H1 (cell line): ENCODE results near the gene TOB1. TPM values are rescaled to one million over a fixed set of nuclear protein-coding genes. Genes with fewer than 3 reads are reported as not detected.

Experiments
- EZH2 ChIP-seq: fragments of 200-600 bp; sonication (generic); IDR thresholded peaks from 2 replicates; pipeline ENCODE4 v1.7.1; 2012; ENCODE audit warnings: low read depth, mild to moderate bottlenecking, moderate library complexity, low read length, inconsistent platforms; ENCODE audit not compliant: severe bottlenecking
- FOSL1 ChIP-seq: IDR thresholded peaks from 2 replicates; pipeline ENCODE4 v1.6.1; 2011; ENCODE audit warnings: mild to moderate bottlenecking, low read depth, low read length, moderate library complexity; ENCODE audit not compliant: insufficient read depth
- JUN ChIP-seq: IDR thresholded peaks from 2 replicates; pipeline ENCODE4 v1.6.1; 2011; ENCODE audit warnings: low read depth, mild to moderate bottlenecking, improper control_type of control experiment, low read length
- RNF2 ChIP-seq: fragments of 200-900, 300-1000 bp; sonication (generic); IDR thresholded peaks from 2 replicates; pipeline ENCODE4 v1.7.1; 2016; ENCODE audit warnings: borderline replicate concordance, low read depth, mild to moderate bottlenecking, antibody characterized with exemption, low read length; ENCODE audit not compliant: poor library complexity, severe bottlenecking; ENCODE audit errors: missing control alignments
- polyA plus RNA-seq, 7 experiments: library from polyadenylated mRNA; depleted of rRNA in 3 of 7; stranded (reverse) in 5 of 7; unstranded in 2 of 7; fragments of >200 nt in 5 of 7; fragments of 200-250 nt in 2 of 7; gene quantifications; 1 replicate in 5 of 7; 2 replicates in 1 of 7; 4 replicates in 1 of 7; pipeline versions ENCODE4 v1.2.1 to v1.2.3, GENCODE V29; 2011 to 2013; ENCODE audit warnings: missing spikeins in 2 of 7, mixed read lengths in 2 of 7
- total RNA-seq: library from RNA; stranded (reverse); fragmentation: NEBNext Ultra II Directional; extraction: Animal tissue kit (Norgen Biotek cat#: 25700); gene quantifications from 2 replicates; pipeline ENCODE4 v1.2.1, GENCODE V29; 2021

Gene TOB1
- total and polyA plus RNA-seq, 2 of the 8 experiments (the other 6 are each of a cell fraction or from before 2014, with no cell fraction given) = 14.4 to 20.8 TPM

DNA sequence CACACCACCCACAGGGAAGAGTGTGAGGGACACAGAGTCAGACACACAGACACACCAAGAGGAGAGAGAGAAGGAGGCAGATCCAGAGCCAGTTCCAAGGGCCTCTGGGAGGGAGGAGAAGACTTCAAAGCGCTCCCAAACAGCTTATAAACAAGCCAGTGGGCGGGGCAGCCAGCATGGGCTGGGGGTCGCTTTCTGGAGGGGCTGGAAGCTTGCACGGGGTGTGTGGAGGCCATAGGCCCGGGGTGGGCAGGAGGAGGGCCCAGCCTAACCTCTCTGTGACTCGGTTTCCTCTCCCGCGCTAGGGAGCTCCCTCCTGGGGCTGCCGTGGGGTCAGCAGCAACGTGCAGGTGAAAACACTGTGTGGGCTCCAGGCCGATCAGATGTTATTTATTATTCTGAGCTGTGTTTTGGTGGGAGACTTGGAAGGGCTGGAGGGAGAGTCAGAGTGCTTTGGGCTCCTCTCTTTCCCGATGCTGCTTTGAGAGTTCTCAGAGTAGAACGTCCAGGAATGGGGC, 33.2 kb downstream of the TOB1 start (continued):
- TF ChIP-seq EZH2 (no peak), JUN (no peak), RNF2 (no peak), FOSL1 (no peak)
